PC-9 (cell line): Measurements from ENCODE around the gene SRPK2.

Experiments used
- EZH2 ChIP-seq: fragments of 200-600 bp; sonication (generic); IDR thresholded peaks from 2 replicates; pipeline ENCODE4 v1.8.0; 2017; ENCODE audit warnings: antibody characterized with exemption, low read depth
- TF ChIP-seq, protein P1 (sequence below): fragments of 200-600 bp; sonication (generic); conservative IDR thresholded peaks from 2 replicates; pipeline ENCODE4 v1.6.1; 2017; ENCODE audit warnings: mixed run types, antibody characterized with exemption, mild to moderate bottlenecking, moderate library complexity

DNA sequence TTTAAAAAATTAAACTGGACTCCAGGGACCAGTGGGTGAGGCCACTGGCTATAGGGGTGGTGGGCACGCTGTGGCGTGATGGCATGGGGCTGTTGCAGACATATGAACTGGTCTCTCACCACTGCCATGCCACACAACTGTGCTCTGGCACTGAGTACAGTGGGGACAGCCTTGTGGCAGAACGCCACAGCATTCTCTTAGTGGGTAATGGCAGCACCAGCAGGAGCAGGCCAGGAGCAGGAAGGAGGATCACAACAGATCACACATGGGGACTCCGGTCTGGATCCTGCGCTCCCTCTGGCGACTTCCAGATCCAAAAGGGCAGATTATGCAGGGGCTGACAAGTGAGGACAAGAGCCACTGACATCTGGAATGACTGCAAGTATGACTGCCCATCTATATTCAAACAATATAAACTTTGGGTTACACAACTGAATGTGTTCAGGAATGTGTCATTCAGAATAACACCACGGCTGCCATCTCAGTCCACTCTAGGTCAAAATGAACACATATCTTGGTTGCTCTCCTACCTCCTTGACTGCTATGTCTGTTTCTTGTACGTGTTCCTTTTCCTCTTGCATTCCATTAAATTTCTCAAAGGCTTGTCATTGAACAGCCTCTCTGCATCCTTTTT, 198.7 kb downstream of the SRPK2 start:
- TF ChIP-seq, protein P1, sequence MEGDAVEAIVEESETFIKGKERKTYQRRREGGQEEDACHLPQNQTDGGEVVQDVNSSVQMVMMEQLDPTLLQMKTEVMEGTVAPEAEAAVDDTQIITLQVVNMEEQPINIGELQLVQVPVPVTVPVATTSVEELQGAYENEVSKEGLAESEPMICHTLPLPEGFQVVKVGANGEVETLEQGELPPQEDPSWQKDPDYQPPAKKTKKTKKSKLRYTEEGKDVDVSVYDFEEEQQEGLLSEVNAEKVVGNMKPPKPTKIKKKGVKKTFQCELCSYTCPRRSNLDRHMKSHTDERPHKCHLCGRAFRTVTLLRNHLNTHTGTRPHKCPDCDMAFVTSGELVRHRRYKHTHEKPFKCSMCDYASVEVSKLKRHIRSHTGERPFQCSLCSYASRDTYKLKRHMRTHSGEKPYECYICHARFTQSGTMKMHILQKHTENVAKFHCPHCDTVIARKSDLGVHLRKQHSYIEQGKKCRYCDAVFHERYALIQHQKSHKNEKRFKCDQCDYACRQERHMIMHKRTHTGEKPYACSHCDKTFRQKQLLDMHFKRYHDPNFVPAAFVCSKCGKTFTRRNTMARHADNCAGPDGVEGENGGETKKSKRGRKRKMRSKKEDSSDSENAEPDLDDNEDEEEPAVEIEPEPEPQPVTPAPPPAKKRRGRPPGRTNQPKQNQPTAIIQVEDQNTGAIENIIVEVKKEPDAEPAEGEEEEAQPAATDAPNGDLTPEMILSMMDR = no peak
- no peak for TF ChIP-seq EZH2
